ENCODE data around the gene IMPACT. TPM values are rescaled to one million over a fixed set of nuclear protein-coding genes. Genes with fewer than 3 reads are reported as not detected.

The IMPACT gene, protein sequence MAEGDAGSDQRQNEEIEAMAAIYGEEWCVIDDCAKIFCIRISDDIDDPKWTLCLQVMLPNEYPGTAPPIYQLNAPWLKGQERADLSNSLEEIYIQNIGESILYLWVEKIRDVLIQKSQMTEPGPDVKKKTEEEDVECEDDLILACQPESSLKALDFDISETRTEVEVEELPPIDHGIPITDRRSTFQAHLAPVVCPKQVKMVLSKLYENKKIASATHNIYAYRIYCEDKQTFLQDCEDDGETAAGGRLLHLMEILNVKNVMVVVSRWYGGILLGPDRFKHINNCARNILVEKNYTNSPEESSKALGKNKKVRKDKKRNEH
- 30.7 TPM for polyA plus RNA-seq (2013, experiment 1 of 2)
- 29.8 TPM for polyA plus RNA-seq (2013, experiment 2 of 2)

DNA sequence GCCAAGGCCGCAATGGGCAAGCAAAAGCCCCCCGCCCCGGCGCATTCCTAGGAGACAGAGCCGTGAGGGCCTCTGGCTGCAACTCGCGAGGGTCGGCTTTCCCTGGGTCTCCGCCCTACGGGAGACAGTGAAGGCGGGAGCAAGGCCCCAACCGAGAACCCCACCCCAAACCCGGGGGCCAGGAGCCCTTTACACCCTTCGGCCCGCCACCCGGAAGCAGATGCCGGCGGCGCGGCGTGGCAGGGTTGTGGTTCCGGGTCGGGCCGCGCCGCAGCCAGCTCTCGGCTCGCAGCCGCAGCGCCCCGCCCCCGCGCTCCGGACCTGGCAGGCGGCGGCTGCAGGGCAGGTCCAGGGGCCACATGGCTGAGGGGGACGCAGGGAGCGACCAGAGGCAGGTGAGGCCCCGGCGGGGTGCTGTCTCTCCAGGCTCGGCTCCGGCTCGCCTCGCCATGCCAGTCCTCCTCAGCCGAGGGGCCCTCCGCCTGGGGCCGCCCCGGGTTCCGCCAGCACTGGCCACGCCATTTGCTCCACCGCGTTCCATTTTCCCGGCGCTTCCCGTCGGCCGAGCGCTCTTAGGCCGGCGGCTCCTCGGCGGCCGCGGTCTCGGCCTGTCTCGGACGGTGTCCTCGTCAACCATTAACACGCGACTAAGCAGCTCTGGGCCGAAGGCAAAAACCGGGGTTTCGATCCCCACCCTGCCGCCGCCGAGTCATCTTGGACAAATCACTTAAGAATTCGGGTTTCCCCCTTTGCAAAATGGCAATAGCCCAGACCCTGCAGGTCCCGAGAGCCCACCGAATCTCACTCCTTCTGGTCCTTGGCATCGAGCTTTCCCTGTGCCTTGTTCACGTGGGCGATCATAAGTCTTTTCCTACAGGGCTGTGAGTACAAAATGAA is at the start of gene IMPACT:
Gene IMPACT (plus strand): TSS at position 273 of the 897 bp plus-strand sequence. CDS start 87 bp downstream, at position 360.
- WGBS, result 1% methylated on average over 70 of the region's 82 CpGs

DNA sequence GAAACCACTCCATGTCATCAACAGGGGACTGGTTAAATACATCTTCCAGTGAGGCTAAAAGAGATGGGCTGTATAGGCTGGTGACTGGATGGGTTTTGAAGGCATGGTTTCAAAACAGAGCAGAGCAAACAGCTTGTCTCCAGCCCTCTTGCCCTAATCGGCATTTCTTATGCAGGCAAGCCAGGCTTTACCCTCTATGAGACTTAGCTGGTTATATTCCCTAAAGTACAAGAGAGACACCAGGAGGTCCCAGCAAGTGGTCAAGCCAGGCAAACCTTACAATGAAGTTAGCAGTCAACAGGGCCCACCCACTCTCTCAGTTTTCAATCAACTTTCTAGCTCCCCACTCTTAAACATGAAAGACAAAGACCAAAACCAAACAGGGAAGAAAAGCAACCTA is 47.9 kb upstream of the IMPACT start:
- H4K8ac ChIP-seq (ENCODE audit: low read length), result peak overlapping the region; percentile 4
- no peak overlapping the region for H3K27ac ChIP-seq (ENCODE audit: low read length, poor library complexity, severe bottlenecking)
- no peak overlapping the region for H2BK12ac ChIP-seq (ENCODE audit: low read length in 2 of 2)
- no peak overlapping the region for H3K18ac ChIP-seq (ENCODE audit: low read depth in 1 of 2, low read length in 2 of 2)
- no peak overlapping the region for H3K23ac ChIP-seq (ENCODE audit: low read length in 2 of 2)
- no peak overlapping the region for H3K4ac ChIP-seq (ENCODE audit: low read depth in 1 of 2, low read length in 2 of 2)
- H2BK120ac ChIP-seq (ENCODE audit: low read depth, low read length), result no peak overlapping the region
- peaks cover 6 to 27% of the 10 kb centered on the region in 2 experiments for H3K36me3 ChIP-seq (ENCODE audit: control insufficient read depth in 1 of 2, insufficient read depth in 2 of 2, low read depth in 1 of 2, low read length in 2 of 2)
- no peak overlapping the region for H2BK15ac ChIP-seq (ENCODE audit: low read depth, poor library complexity, severe bottlenecking)
- H3K4me2 ChIP-seq (ENCODE audit: low read length, poor library complexity, severe bottlenecking), result no peak overlapping the region
- no peaks in the 10 kb centered on the region for H3K4me1 ChIP-seq (ENCODE audit: control insufficient read depth, insufficient read depth, low read depth, low read length)
- WGBS, result 47% methylated on average over 1 of the region's 1 CpG
- H3K9ac ChIP-seq (ENCODE audit: low read length), result no peak overlapping the region
- no peak for DNase-seq
- no peak overlapping the region for H2BK5ac ChIP-seq (ENCODE audit: low read depth, low read length, poor library complexity, severe bottlenecking)
- peaks cover 10% of the 10 kb centered on the region for H3K79me1 ChIP-seq (replicated peaks; ENCODE audit: low read length, poor library complexity, severe bottlenecking)
- no peaks in the 10 kb centered on the region for H3K9me3 ChIP-seq (ENCODE audit: control insufficient read depth, low read length)
- H3K27me3 ChIP-seq (ENCODE audit: control insufficient read depth in 1 of 2, insufficient read depth in 1 of 2, low read length in 2 of 2), result no peaks in the 10 kb centered on the region
- no peak overlapping the region for H3K14ac ChIP-seq (ENCODE audit: low read length in 2 of 2)
- H2AK5ac ChIP-seq (ENCODE audit: low read length, severe bottlenecking), result no peak overlapping the region
- no peak overlapping the region for H4K91ac ChIP-seq (ENCODE audit: low read length)
- no peak overlapping the region for H2AFZ ChIP-seq (ENCODE audit: low read depth, low read length)
- H3K4me3 ChIP-seq (ENCODE audit: insufficient read depth in 1 of 2, low read depth in 1 of 2, low read length in 2 of 2), result no peak overlapping the region

More for the DNA sequence above, at the start of gene IMPACT:
- H3K18ac ChIP-seq (ENCODE audit: low read depth in 1 of 2, low read length in 2 of 2), result peak within 1 kb of the TSS; percentile 98 to 99
- H3K79me1 ChIP-seq (replicated peaks; ENCODE audit: low read length, poor library complexity, severe bottlenecking), result peaks cover 3% of the 10 kb centered on the region
- H3K14ac ChIP-seq (ENCODE audit: low read length in 2 of 2), result peak within 1 kb of the TSS; percentile 81 to 96
- peaks cover 0 to 20% of the 10 kb centered on the region in 2 experiments for H3K27me3 ChIP-seq (ENCODE audit: control insufficient read depth in 1 of 2, insufficient read depth in 1 of 2, low read length in 2 of 2)
- peak within 1 kb of the TSS; percentile 77 for H3K4me2 ChIP-seq (ENCODE audit: low read length, poor library complexity, severe bottlenecking)
- peak within 1 kb of the TSS; percentile 92 for H3K9ac ChIP-seq (ENCODE audit: low read length)
- peak within 1 kb of the TSS; percentile 64 for H2BK15ac ChIP-seq (ENCODE audit: low read depth, poor library complexity, severe bottlenecking)
- peak within 1 kb of the TSS; percentile 97 for H2BK120ac ChIP-seq (ENCODE audit: low read depth, low read length)
- H3K23ac ChIP-seq (ENCODE audit: low read length in 2 of 2), result peak within 1 kb of the TSS in 1 of 2 experiments; percentile 86
- peak within 1 kb of the TSS; percentile 99 for H4K8ac ChIP-seq (ENCODE audit: low read length)
- peak within 1 kb of the TSS; percentile 85 to 94 for H3K4me3 ChIP-seq (ENCODE audit: insufficient read depth in 1 of 2, low read depth in 1 of 2, low read length in 2 of 2)
- peak within 1 kb of the TSS; percentile 98 for H4K91ac ChIP-seq (ENCODE audit: low read length)
- H2AK5ac ChIP-seq (ENCODE audit: low read length, severe bottlenecking), result peak within 1 kb of the TSS; percentile 47
- H3K4ac ChIP-seq (ENCODE audit: low read depth in 1 of 2, low read length in 2 of 2), result peak within 1 kb of the TSS; percentile 97 to 98
- DNase-seq, result peak; percentile 77
- peak within 1 kb of the TSS; percentile 75 for H3K27ac ChIP-seq (ENCODE audit: low read length, poor library complexity, severe bottlenecking)
- H2BK12ac ChIP-seq (ENCODE audit: low read length in 2 of 2), result peak within 1 kb of the TSS in 1 of 2 experiments; percentile 61
- peaks cover 0 to 24% of the 10 kb centered on the region in 2 experiments for H3K36me3 ChIP-seq (ENCODE audit: control insufficient read depth in 1 of 2, insufficient read depth in 2 of 2, low read depth in 1 of 2, low read length in 2 of 2)
- peak within 1 kb of the TSS; percentile 99 for H2AFZ ChIP-seq (ENCODE audit: low read depth, low read length)
- peaks cover 2% of the 10 kb centered on the region for H3K4me1 ChIP-seq (ENCODE audit: control insufficient read depth, insufficient read depth, low read depth, low read length)
- peaks cover 3% of the 10 kb centered on the region for H3K9me3 ChIP-seq (ENCODE audit: control insufficient read depth, low read length)
- peak within 1 kb of the TSS; percentile 35 for H2BK5ac ChIP-seq (ENCODE audit: low read depth, low read length, poor library complexity, severe bottlenecking)

DNA sequence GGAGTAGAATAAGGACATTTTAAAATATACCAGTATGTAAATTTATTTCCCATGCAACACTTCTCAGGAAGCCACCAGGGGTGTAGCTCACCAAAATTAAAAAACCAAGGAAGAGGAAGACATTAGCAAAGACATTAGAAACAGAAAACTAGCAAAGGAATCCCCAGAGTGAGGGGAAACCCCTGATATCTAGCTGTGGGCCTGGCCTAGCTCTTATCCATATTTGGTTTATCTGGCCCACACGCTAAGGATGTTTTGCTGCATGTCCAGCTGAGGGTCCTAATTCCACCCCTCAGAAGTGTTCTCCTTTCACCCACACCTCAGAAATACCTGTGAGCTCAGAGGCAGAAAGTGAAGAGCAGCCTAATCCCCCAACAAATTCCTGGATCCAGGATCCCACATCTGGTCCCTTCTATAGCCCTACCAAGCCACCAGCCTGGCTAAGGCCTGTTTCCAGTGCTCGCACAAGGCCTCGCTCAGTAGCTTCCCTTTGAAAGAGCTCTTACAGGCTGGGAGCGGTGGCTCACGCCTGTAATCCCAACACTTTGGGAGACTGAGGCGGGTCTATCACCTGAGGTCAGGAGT is 46.2 kb upstream of the IMPACT start:
- no peaks in the 10 kb centered on the region for H3K4me1 ChIP-seq (ENCODE audit: control insufficient read depth, insufficient read depth, low read depth, low read length)
- over 99% methylated on average over 6 of the region's 6 CpGs for WGBS
- no peak for DNase-seq

More for the DNA sequence above, 46.2 kb upstream of the IMPACT start:
- no peak overlapping the region for H4K91ac ChIP-seq (ENCODE audit: low read length)
- H2AK5ac ChIP-seq (ENCODE audit: low read length, severe bottlenecking), result no peak overlapping the region
- no peak overlapping the region for H3K14ac ChIP-seq (ENCODE audit: low read length in 2 of 2)
- H3K27ac ChIP-seq (ENCODE audit: low read length, poor library complexity, severe bottlenecking), result no peak overlapping the region
- no peak overlapping the region for H3K4me3 ChIP-seq (ENCODE audit: insufficient read depth in 1 of 2, low read depth in 1 of 2, low read length in 2 of 2)
- H3K4me2 ChIP-seq (ENCODE audit: low read length, poor library complexity, severe bottlenecking), result no peak overlapping the region
- H3K9ac ChIP-seq (ENCODE audit: low read length), result no peak overlapping the region
- peaks cover 10% of the 10 kb centered on the region for H3K79me1 ChIP-seq (replicated peaks; ENCODE audit: low read length, poor library complexity, severe bottlenecking)
- H2BK120ac ChIP-seq (ENCODE audit: low read depth, low read length), result no peak overlapping the region
- no peaks in the 10 kb centered on the region for H3K9me3 ChIP-seq (ENCODE audit: control insufficient read depth, low read length)
- H3K23ac ChIP-seq (ENCODE audit: low read length in 2 of 2), result no peak overlapping the region
- H3K18ac ChIP-seq (ENCODE audit: low read depth in 1 of 2, low read length in 2 of 2), result no peak overlapping the region
- H3K27me3 ChIP-seq (ENCODE audit: control insufficient read depth in 1 of 2, insufficient read depth in 1 of 2, low read length in 2 of 2), result no peaks in the 10 kb centered on the region
- H2BK5ac ChIP-seq (ENCODE audit: low read depth, low read length, poor library complexity, severe bottlenecking), result no peak overlapping the region
- peaks cover 6 to 17% of the 10 kb centered on the region in 2 experiments for H3K36me3 ChIP-seq (ENCODE audit: control insufficient read depth in 1 of 2, insufficient read depth in 2 of 2, low read depth in 1 of 2, low read length in 2 of 2)
- no peak overlapping the region for H2AFZ ChIP-seq (ENCODE audit: low read depth, low read length)
- no peak overlapping the region for H3K4ac ChIP-seq (ENCODE audit: low read depth in 1 of 2, low read length in 2 of 2)
- H2BK15ac ChIP-seq (ENCODE audit: low read depth, poor library complexity, severe bottlenecking), result no peak overlapping the region
- H2BK12ac ChIP-seq (ENCODE audit: low read length in 2 of 2), result no peak overlapping the region
- no peak overlapping the region for H4K8ac ChIP-seq (ENCODE audit: low read length)

Measured in mesenchymal stem cell (in vitro differentiated cells and primary cell).